SK-N-SH treated with all-trans-retinoic acid at 6 μM for 48 hours (cell line): ENCODE measurements around the gene MED16.

Experiments used
- ARNTL ChIP-seq: fragments of 450-650 bp; formaldehyde crosslinking; IDR thresholded peaks from 2 replicates; pipeline ENCODE4 v1.5.0; 2020; ENCODE audit warnings: low read depth, mild to moderate bottlenecking, moderate library complexity, borderline replicate concordance
- BACH2 ChIP-seq: fragments of 250-450 bp; sonication (Bioruptor Pico); IDR thresholded peaks from 2 replicates; pipeline ENCODE4 v1.9.0; 2021; ENCODE audit warnings: mild to moderate bottlenecking, borderline replicate concordance
- CREB5 ChIP-seq: fragments of 250-450 bp; sonication (Bioruptor Pico); IDR thresholded peaks from 2 replicates; pipeline ENCODE4 v1.5.1; 2020; ENCODE audit warnings: low read depth, mild to moderate bottlenecking, moderate library complexity
- CSDC2 ChIP-seq: fragments of 250-450 bp; sonication (Bioruptor Pico); IDR thresholded peaks from 2 replicates; pipeline ENCODE4 v1.5.0; 2020; ENCODE audit warnings: mild to moderate bottlenecking, moderate library complexity
- PATZ1 ChIP-seq: fragments of 250-450 bp; sonication (Bioruptor Pico); IDR thresholded peaks from 2 replicates; pipeline ENCODE4 v1.8.0; 2020; ENCODE audit warnings: mild to moderate bottlenecking, moderate library complexity, borderline replicate concordance
- TSHZ2 ChIP-seq: fragments of 250-450 bp; sonication (Bioruptor Pico); IDR thresholded peaks from 2 replicates; pipeline ENCODE4 v1.5.0; 2020; ENCODE audit warnings: mild to moderate bottlenecking, moderate library complexity
- ZFP3 ChIP-seq: fragments of 250-450 bp; sonication (Bioruptor Pico); IDR thresholded peaks from 2 replicates; pipeline ENCODE4 v1.5.0; 2020; ENCODE audit warnings: mild to moderate bottlenecking, moderate library complexity
- ZNF565 ChIP-seq: fragments of 450-650 bp; formaldehyde crosslinking; conservative IDR thresholded peaks from 2 replicates; pipeline ENCODE4 v1.5.0; 2020; ENCODE audit warnings: low read depth, mild to moderate bottlenecking, moderate library complexity

DNA sequence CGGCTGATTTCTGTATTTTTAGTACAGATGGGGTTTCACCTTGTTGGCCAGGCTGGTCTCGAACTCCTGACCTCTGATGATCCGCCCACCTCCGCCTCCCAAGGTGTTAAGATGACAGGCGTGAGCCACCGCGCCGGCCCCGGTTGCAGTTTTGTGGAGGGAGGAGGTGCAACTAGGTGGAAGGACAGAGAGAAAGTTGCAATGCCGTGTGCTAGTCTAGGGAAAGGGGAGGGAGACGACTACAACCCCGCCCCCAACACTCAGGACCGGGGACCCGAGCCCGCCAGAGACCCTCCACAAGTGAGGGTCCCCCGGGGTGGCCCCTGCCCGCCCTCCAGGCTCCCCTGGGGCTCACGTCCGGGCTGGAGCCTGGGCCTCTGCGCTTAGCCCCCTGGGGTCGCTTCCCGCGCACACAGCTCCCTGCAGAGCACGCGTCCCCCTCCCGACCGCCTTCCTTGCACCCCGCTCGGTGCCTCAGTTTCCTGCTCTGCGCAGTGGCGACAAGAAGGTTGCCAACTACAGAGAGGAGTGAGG lies 31.6 kb upstream of the MED16 start:
- no peak for TF ChIP-seq BACH2 (CRISPR knock-in tag)
- TF ChIP-seq PATZ1 = no peak
- TF ChIP-seq ARNTL (CRISPR knock-in tag) = no peak
- no peak for TF ChIP-seq ZFP3 (CRISPR knock-in tag)
- no peak for TF ChIP-seq CREB5
- TF ChIP-seq ZNF565 = no peak
- TF ChIP-seq TSHZ2 = no peak
- TF ChIP-seq CSDC2 (CRISPR knock-in tag) = no peak
